ENCODE data around the gene APH1B. TPM values are rescaled to one million over a fixed set of nuclear protein-coding genes. Genes with fewer than 3 reads are reported as not detected.

Gene APH1B
- total RNA-seq, 6 experiments from 2014 or later = 23.7 to 38.7 (median 33.6) TPM

GRCh38 chr15:63357061-63357460 is 79.7 kb downstream of the APH1B start:
- no peaks in the 10 kb centered on the region for H3K36me3 Mint-ChIP-seq (ENCODE audit: low read depth)
- DNase-seq = no peak
- peaks cover 7% of the 10 kb centered on the region for H3K27me3 Mint-ChIP-seq (ENCODE audit: insufficient read depth)
- H3K9me3 Mint-ChIP-seq = no peaks in the 10 kb centered on the region
- no peak overlapping the region for H3K4me3 Mint-ChIP-seq
- no peak overlapping the region for H3K27ac Mint-ChIP-seq
- TF ChIP-seq CTCF (IDR thresholded peaks at IDR 0.05) = no peak
- no peaks in the 10 kb centered on the region for H3K4me1 Mint-ChIP-seq (ENCODE audit: low read depth)

- Mint-ChIP-seq H3K36me3 (ENCODE audit: low read depth) (no peaks in the 10 kb centered on the region), H3K27ac (no peak overlapping the region), H3K27me3 (ENCODE audit: insufficient read depth) (peaks cover 7% of the 10 kb centered on the region), H3K9me3 (no peaks in the 10 kb centered on the region), H3K4me3 (no peak overlapping the region), H3K4me1 (ENCODE audit: low read depth) (no peaks in the 10 kb centered on the region)
- TF ChIP-seq CTCF (IDR thresholded peaks at IDR 0.05) = no peak
- DNase-seq = no peak
Measured at GRCh38 chr15:63357731-63358130, 80.3 kb downstream of the APH1B start.

- H3K27ac Mint-ChIP-seq = no peak overlapping the region
- H3K4me1 Mint-ChIP-seq (ENCODE audit: low read depth) = no peaks in the 10 kb centered on the region
- no peak for DNase-seq
- no peaks in the 10 kb centered on the region for H3K9me3 Mint-ChIP-seq
- H3K4me3 Mint-ChIP-seq = no peak overlapping the region
- H3K27me3 Mint-ChIP-seq (ENCODE audit: insufficient read depth) = peaks cover 14% of the 10 kb centered on the region
- no peaks in the 10 kb centered on the region for H3K36me3 Mint-ChIP-seq (ENCODE audit: low read depth)
- no peak for TF ChIP-seq CTCF (IDR thresholded peaks at IDR 0.05)
Measured at GRCh38 chr15:63358241-63359029, 81.0 kb downstream of the APH1B start.

Other genes with a start within 250 kb of the APH1B start
- gene TPM1, start 234.9 kb upstream of the APH1B start, total RNA-seq (2021; fragmentation: NEBNext Ultra II Directional; extraction: Animal tissue kit (Norgen Biotek cat#: 25700)) = 1,000 to 10,000 TPM; 1,264 to 1,620 (median 1,342) TPM
- 10 to 100 TPM; 37.5 to 47.6 (median 45.7) TPM for gene LACTB, start 155.7 kb upstream of the APH1B start, total RNA-seq (2021; fragmentation: NEBNext Ultra II Directional; extraction: Animal tissue kit (Norgen Biotek cat#: 25700))
- 100 to 1,000 TPM; 422 to 573 (median 537) TPM for gene RPS27L, start 120.1 kb upstream of the APH1B start, total RNA-seq (2021; fragmentation: NEBNext Ultra II Directional; extraction: Animal tissue kit (Norgen Biotek cat#: 25700))
- gene RAB8B, start 88.0 kb upstream of the APH1B start, total RNA-seq (2021; fragmentation: NEBNext Ultra II Directional; extraction: Animal tissue kit (Norgen Biotek cat#: 25700)) = 10 to 100 TPM; 24.7 to 38.4 (median 33.2) TPM
- 10 to 100 TPM in 4 of 6 experiments, 1 to 10 TPM in 2; 8.3 to 18.2 (median 15.8) TPM for gene CA12, start 104.2 kb downstream of the APH1B start, total RNA-seq (2021; fragmentation: NEBNext Ultra II Directional; extraction: Animal tissue kit (Norgen Biotek cat#: 25700))
- gene USP3, start 227.0 kb downstream of the APH1B start, total RNA-seq (2021; fragmentation: NEBNext Ultra II Directional; extraction: Animal tissue kit (Norgen Biotek cat#: 25700)) = 10 to 100 TPM; 16.8 to 26.2 (median 23.1) TPM